MM.1S (cell line): ENCODE data around the gene UTS2R.

Experiments used
- DNase-seq: peaks from one replicate; pipeline ENCODE4 v3.0.0-alpha.2; 2015
- H2AFZ ChIP-seq: fragments of 300-600 bp; sonication (generic); 2 replicates; pipeline ENCODE4 v1.6.0; 2016; ENCODE audit warnings: antibody characterized with exemption, low read length
- H3F3A ChIP-seq: fragments of 300-600 bp; sonication (generic); 2 replicates; pipeline ENCODE4 v1.6.1; 2016; ENCODE audit warnings: mild to moderate bottlenecking, antibody characterized with exemption, low read length, moderate library complexity, mixed read lengths; ENCODE audit not compliant: insufficient read depth
- H3K27ac ChIP-seq: fragments of 300-600 bp; sonication (generic); 2 replicates; pipeline ENCODE4 v1.5.1; 2016; ENCODE audit warnings: mild to moderate bottlenecking, low read length
- H3K27me3 ChIP-seq: fragments of 300-600 bp; sonication (generic); replicated peaks from 2 replicates; pipeline ENCODE4 v1.6.0; 2016; ENCODE audit warnings: low read length; ENCODE audit not compliant: insufficient read depth
- H3K36me3 ChIP-seq: fragments of 300-600 bp; sonication (generic); replicated peaks from 2 replicates; pipeline ENCODE4 v1.6.1; 2016; ENCODE audit warnings: mild to moderate bottlenecking, low read length, mixed read lengths; ENCODE audit not compliant: insufficient read depth
- H3K4me1 ChIP-seq: fragments of 300-600 bp; sonication (generic); 2 replicates; pipeline ENCODE4 v1.6.1; 2016; ENCODE audit warnings: low read length, mixed read lengths
- H3K4me2 ChIP-seq: fragments of 300-600 bp; sonication (generic); 2 replicates; pipeline ENCODE4 v1.6.0; 2016; ENCODE audit warnings: low read depth, low read length
- H3K4me3 ChIP-seq: fragments of 300-600 bp; sonication (generic); 2 replicates; pipeline ENCODE4 v1.5.1; 2016; ENCODE audit warnings: low read length, mixed read lengths
- H3K79me2 ChIP-seq: fragments of 300-600 bp; sonication (generic); 2 replicates; pipeline ENCODE4 v1.6.1; 2016; ENCODE audit warnings: mixed run types, low read length, mixed read lengths
- H3K9ac ChIP-seq: fragments of 300-600 bp; sonication (generic); 2 replicates; pipeline ENCODE4 v1.6.1; 2016; ENCODE audit warnings: low read length, mixed read lengths
- H3K9me2 ChIP-seq: fragments of 300-600 bp; sonication (generic); replicated peaks from 2 replicates; pipeline ENCODE4 v1.6.1; 2016; ENCODE audit warnings: mild to moderate bottlenecking, low read length, mixed read lengths; ENCODE audit not compliant: insufficient read depth
- H3K9me3 ChIP-seq: fragments of 300-600 bp; sonication (generic); replicated peaks from 2 replicates; pipeline ENCODE4 v1.6.1; 2016; ENCODE audit warnings: mild to moderate bottlenecking, low read length, mixed read lengths; ENCODE audit not compliant: insufficient read depth
- H4K20me1 ChIP-seq: fragments of 300-600 bp; sonication (generic); 2 replicates; pipeline ENCODE4 v1.6.1; 2016; ENCODE audit warnings: mild to moderate bottlenecking, low read length, moderate library complexity, mixed read lengths; ENCODE audit not compliant: insufficient read depth
- EZH2 ChIP-seq: fragments of 300-600 bp; sonication (generic); optimal IDR thresholded peaks from 2 replicates; pipeline ENCODE3; 2017; ENCODE audit warnings: low read depth, mild to moderate bottlenecking, antibody characterized with exemption, low read length, mixed read lengths
- EZH2phosphoT487 ChIP-seq: fragments of 300-600 bp; sonication (generic); IDR thresholded peaks from 2 replicates; pipeline ENCODE4 v1.6.1; 2018; ENCODE audit warnings: antibody characterized with exemption, low read length
- TF ChIP-seq, protein P1 (sequence below): fragments of 300-600 bp; sonication (generic); IDR thresholded peaks from 2 replicates; pipeline ENCODE4 v1.5.1; 2016; ENCODE audit warnings: antibody characterized with exemption, low read length, mixed read lengths

The UTS2R gene

DNA sequence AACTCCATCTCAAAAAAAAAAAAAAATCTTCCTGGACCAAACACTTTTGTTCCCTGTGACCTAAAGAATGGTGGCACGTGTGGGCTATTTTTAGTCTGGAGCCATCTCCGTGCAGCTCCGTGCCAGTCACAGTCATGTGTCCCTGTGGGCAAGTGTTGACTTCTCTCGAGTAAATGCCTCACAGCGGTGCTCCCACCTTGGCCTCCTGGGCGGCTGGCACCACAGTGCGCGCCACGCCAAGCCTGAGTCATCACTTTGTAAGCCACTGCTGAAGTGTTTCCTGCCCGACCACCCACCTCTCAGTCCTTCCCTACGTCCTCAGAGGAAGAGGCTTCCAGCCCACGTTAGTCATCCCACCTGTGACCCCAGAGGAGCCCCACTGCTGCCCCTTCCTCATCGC lies 35.7 kb downstream of the UTS2R start:
- Histone ChIP-seq H3K4me3 (no peak overlapping the region), H3K4me2 (no peak overlapping the region)

DNA sequence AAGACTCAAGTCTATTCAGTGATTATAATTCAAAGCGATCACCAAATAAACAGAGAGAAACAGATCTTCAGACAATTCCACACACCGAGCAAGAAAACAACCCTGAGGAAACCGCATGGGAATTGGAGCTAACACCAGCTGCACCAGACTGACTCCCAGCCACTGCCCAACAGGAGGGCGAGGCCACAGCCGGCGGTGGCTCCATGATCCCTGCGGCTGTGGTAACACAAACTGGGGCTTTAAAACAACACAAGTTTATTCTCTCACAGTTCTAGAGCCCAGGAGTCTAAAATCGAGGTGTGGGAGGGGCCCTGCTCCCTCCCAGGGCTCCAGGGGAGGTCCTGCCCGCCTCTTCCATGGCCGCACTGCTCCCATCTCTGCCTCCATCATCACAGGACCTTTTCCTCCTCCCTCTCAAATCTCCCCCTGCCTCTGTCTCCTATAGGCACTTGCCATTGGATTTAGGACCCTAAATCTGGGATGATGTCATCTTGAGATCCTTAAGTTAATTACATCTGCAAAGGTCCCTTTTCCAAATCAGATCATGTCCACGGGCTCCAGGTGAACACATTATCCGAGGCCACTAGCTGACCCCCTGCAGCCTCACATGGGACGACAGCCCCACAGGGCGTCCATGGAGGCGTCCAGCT lies 36.8 kb downstream of the UTS2R start:
- H4K20me1 ChIP-seq: no peaks in the 10 kb centered on the region
- no peak for DNase-seq

More for the DNA sequence above, 35.7 kb downstream of the UTS2R start:
- H3K9ac ChIP-seq: no peak overlapping the region
- H3K27ac ChIP-seq: no peak overlapping the region
- peaks cover 20% of the 10 kb centered on the region for H3K4me1 ChIP-seq
- no peak for DNase-seq
- no peak overlapping the region for H2AFZ ChIP-seq
- no peaks in the 10 kb centered on the region for H3K36me3 ChIP-seq
- no peaks in the 10 kb centered on the region for H3K9me3 ChIP-seq
- TF ChIP-seq EZH2phosphoT487 (no peak), EZH2 (no peak)
- TF ChIP-seq, protein P1, sequence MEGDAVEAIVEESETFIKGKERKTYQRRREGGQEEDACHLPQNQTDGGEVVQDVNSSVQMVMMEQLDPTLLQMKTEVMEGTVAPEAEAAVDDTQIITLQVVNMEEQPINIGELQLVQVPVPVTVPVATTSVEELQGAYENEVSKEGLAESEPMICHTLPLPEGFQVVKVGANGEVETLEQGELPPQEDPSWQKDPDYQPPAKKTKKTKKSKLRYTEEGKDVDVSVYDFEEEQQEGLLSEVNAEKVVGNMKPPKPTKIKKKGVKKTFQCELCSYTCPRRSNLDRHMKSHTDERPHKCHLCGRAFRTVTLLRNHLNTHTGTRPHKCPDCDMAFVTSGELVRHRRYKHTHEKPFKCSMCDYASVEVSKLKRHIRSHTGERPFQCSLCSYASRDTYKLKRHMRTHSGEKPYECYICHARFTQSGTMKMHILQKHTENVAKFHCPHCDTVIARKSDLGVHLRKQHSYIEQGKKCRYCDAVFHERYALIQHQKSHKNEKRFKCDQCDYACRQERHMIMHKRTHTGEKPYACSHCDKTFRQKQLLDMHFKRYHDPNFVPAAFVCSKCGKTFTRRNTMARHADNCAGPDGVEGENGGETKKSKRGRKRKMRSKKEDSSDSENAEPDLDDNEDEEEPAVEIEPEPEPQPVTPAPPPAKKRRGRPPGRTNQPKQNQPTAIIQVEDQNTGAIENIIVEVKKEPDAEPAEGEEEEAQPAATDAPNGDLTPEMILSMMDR: no peak
- H3K9me2 ChIP-seq: no peaks in the 10 kb centered on the region
- H4K20me1 ChIP-seq: no peaks in the 10 kb centered on the region
- H3F3A ChIP-seq: peaks cover 20% of the 10 kb centered on the region
- peaks cover 17% of the 10 kb centered on the region for H3K79me2 ChIP-seq
- H3K27me3 ChIP-seq: no peaks in the 10 kb centered on the region

DNA sequence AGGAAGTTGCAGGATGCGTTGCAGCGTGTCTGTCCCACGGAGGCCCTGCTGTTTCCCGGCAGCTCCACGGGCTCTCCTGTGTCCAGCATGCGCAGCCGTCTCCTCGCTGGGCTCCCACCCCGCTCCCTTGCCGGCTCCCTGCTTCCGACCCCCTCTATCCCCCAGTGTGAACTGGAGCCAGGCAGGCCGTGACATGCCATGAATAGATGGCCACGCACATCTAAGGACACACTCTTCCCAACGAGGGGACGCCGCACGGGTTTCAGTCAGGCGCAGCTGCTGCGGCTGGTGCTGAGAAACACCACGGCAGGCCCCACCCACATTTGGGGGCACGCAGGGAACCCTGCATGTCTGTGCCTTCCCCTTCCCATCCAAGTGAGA lies 37.4 kb downstream of the UTS2R start:
- TF ChIP-seq EZH2phosphoT487 (no peak), EZH2 (no peak)
- TF ChIP-seq, protein P1: no peak
- Histone ChIP-seq H3K4me2 (no peak overlapping the region), H3K4me3 (no peak overlapping the region), H3K9me2 (no peaks in the 10 kb centered on the region), H3K36me3 (no peaks in the 10 kb centered on the region), H4K20me1 (no peaks in the 10 kb centered on the region), H3K9me3 (no peaks in the 10 kb centered on the region), H3K4me1 (peaks cover 6% of the 10 kb centered on the region), H3K27ac (no peak overlapping the region), H3K27me3 (no peaks in the 10 kb centered on the region), H3F3A (peaks cover 7% of the 10 kb centered on the region), H2AFZ (no peak overlapping the region), H3K9ac (no peak overlapping the region), H3K79me2 (peaks cover 29% of the 10 kb centered on the region)
- no peak for DNase-seq

More for the DNA sequence above, 36.8 kb downstream of the UTS2R start:
- no peak overlapping the region for H3K27ac ChIP-seq
- peaks cover 27% of the 10 kb centered on the region for H3K79me2 ChIP-seq
- H3K4me1 ChIP-seq: peaks cover 11% of the 10 kb centered on the region
- H3K4me3 ChIP-seq: no peak overlapping the region
- no peak overlapping the region for H2AFZ ChIP-seq
- no peaks in the 10 kb centered on the region for H3K36me3 ChIP-seq
- no peak for TF ChIP-seq EZH2phosphoT487
- TF ChIP-seq, protein P1: no peak
- no peak for TF ChIP-seq EZH2
- no peaks in the 10 kb centered on the region for H3K27me3 ChIP-seq
- H3K9me2 ChIP-seq: no peaks in the 10 kb centered on the region
- H3K9me3 ChIP-seq: no peaks in the 10 kb centered on the region
- H3F3A ChIP-seq: peaks cover 12% of the 10 kb centered on the region
- H3K4me2 ChIP-seq: no peak overlapping the region
- no peak overlapping the region for H3K9ac ChIP-seq
